K562 (cell line): ENCODE measurements around the gene ZFYVE27. TPM values are rescaled to one million over a fixed set of nuclear protein-coding genes. Genes with fewer than 3 reads are reported as not detected.
A peak's percentile ranks its signal among the peaks of the same experiment; 100 is the strongest.

Experiments
- CREB1 ChIP-seq, 2 experiments: sonication (generic) in 1 of 2; formaldehyde crosslinking in 1 of 2; IDR thresholded peaks; 2 replicates each; pipeline versions ENCODE4 v1.6.1 to v1.8.0; 2012 to 2022; ENCODE audit warnings: inconsistent platforms in 1 of 2, mild to moderate bottlenecking in 1 of 2, missing genetic modification reagents in 1 of 2, moderate library complexity in 1 of 2
- FOXP1 ChIP-seq: sonication (generic); formaldehyde crosslinking; IDR thresholded peaks from 2 replicates; pipeline ENCODE4 v1.8.0; 2022; ENCODE audit warnings: mild to moderate bottlenecking, missing genetic modification reagents
- HDAC1 ChIP-seq, 2 experiments: fragments of 450-650 bp; IDR thresholded peaks; 2 replicates each; pipeline ENCODE4 v1.6.1; 2016 to 2017; ENCODE audit warnings: inconsistent platforms in 1 of 2, mild to moderate bottlenecking in 1 of 2, moderate library complexity in 1 of 2
- MAFF ChIP-seq: IDR thresholded peaks from 2 replicates; pipeline ENCODE4 v1.6.1; 2012; ENCODE audit warnings: low read length, improper control_type of control experiment
- NFIX ChIP-seq: fragments of 250-450 bp; sonication (Bioruptor Pico); IDR thresholded peaks from 2 replicates; pipeline ENCODE4 v1.4.0; 2020; ENCODE audit warnings: low read depth, mild to moderate bottlenecking, moderate library complexity
- SREBF1 ChIP-seq: fragments of 150-350 bp; IDR thresholded peaks from 2 replicates; pipeline ENCODE4 v1.6.1; 2014; ENCODE audit warnings: antibody characterized with exemption, low read depth, low read length, borderline replicate concordance
- TEAD1 ChIP-seq, 2 experiments: fragments of 450-650 bp in 1 of 2; sonication (generic) in 1 of 2; formaldehyde crosslinking; IDR thresholded peaks; 2 replicates each; pipeline versions ENCODE4 v1.4.0 to v1.8.0; 2020 to 2022; ENCODE audit warnings: mild to moderate bottlenecking in 2 of 2, missing genetic modification reagents in 1 of 2
- TFAM ChIP-seq: fragments of 250-450 bp; sonication (Bioruptor Pico); conservative IDR thresholded peaks from 2 replicates; pipeline ENCODE4 v1.5.0; 2021; ENCODE audit warnings: mild to moderate bottlenecking, moderate library complexity
- ZNF282 ChIP-seq: sonication (generic); formaldehyde crosslinking; IDR thresholded peaks from 2 replicates; pipeline ENCODE4 v1.8.1; 2023; ENCODE audit warnings: missing genetic modification reagents
- ZNF699 ChIP-seq: fragments of 250-450 bp; sonication (Bioruptor Pico); IDR thresholded peaks from 2 replicates; pipeline ENCODE4 v1.8.0; 2021; ENCODE audit warnings: mild to moderate bottlenecking, moderate library complexity; ENCODE audit not compliant: insufficient replicate concordance
- polyA plus RNA-seq, 8 experiments: library from polyadenylated mRNA; depleted of rRNA in 4 of 8; stranded (reverse) in 5 of 8; unstranded in 3 of 8; fragments of >200 nt; fragmentation: Nextera tagmentation in 2 of 8; fragmentation: Illumina TruSeq in 1 of 8; extraction: Ambion mirVana in 2 of 8; extraction: Trizol in 1 of 8; gene quantifications; 2 replicates each; pipeline versions ENCODE4 v1.2.1 to v1.2.3, GENCODE V29; 2011 to 2014; ENCODE audit warnings: inconsistent platforms in 1 of 8, missing spikeins in 1 of 8
- total RNA-seq, 7 experiments: library from RNA; depleted of rRNA in 6 of 7; stranded (reverse); fragments of >200 nt in 6 of 7; fragmentation: Illumina TruSeq in 2 of 7; extraction: Trizol in 2 of 7; gene quantifications; 2 replicates each; pipeline versions ENCODE4 v1.2.1 to v1.2.3, GENCODE V29; 2011 to 2021; ENCODE audit warnings: low replicate concordance in 1 of 7
- TF ChIP-seq, protein P1 (sequence below): fragments of 450-650 bp; IDR thresholded peaks from 2 replicates; pipeline ENCODE4 v1.6.1; 2016; ENCODE audit warnings: mild to moderate bottlenecking, moderate library complexity
- TF ChIP-seq, protein P2 (sequence below): fragments of 450-650 bp; conservative IDR thresholded peaks from 2 replicates; pipeline ENCODE4 v1.6.1; 2016; ENCODE audit warnings: missing genetic modification characterization, low read depth, mild to moderate bottlenecking, missing compliant biosample characterization, moderate library complexity

ZFYVE27 gene
- total and polyA plus RNA-seq, 9 of the 15 experiments (the other 6 are each of a cell fraction or from before 2014, with no cell fraction given), result 0.81 to 21.9 (median 15.3) TPM

DNA sequence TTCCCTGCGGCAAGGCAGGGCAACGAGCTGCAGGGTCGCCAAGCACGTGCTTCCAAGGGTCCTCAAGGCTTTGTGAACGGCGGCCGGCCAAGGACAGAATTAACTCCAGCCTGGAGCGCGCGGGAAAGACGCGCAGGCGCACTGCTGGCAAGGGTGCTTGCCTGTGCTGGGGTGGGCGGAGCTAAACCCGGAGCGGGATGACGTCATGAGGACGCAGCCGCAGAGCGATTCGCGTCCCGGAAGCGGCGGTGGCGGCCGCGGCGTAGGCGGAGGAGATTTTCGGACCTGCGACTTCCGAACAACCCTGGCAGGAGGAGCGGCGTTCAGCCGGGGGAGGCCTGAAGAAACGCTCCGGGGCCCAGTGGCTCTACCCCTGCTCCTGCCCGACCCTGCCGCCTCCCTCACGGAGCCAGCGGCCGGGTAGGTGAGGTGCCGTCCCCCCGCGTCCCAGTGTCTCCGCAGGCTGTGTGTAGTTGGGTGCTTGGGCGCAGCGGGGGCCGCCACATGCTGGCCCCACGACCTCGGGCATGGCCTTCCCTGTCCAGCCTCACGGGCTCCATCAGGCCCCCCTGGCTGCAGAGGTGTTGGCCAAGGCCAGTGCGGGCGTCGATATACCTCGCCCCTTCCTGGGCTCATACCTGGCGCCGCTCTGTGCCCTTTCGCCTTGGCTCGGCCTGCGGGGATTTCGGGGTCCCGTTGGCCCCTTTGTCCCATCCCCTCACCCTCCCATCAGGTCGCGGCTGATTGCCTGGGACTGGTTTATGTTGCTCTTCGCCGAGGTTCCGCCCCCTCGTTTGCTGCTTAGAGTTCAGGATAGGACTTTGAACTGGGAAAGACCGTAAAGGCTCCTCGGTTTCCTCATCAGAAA is at the start of gene ZFYVE27 (continued):
- no peak for TF ChIP-seq ZNF282 (CRISPR knock-in tag)
- peak; percentile 79 for TF ChIP-seq CREB1 (IDR thresholded peaks at IDR 0.05)
- peak; percentile 93 for TF ChIP-seq CREB1 (CRISPR knock-in tag; IDR thresholded peaks at IDR 0.05)
- peak in 1 of 2 experiments; percentile 57; a peak in 1 of 4 replicates for TF ChIP-seq TEAD1 (CRISPR knock-in tag; IDR thresholded peaks at IDR 0.05)
- TF ChIP-seq FOXP1, result 0 out of 2 replicates have a peak, but pooled peaks have one; percentile 17
- TF ChIP-seq HDAC1 (IDR thresholded peaks at IDR 0.05), result peak in 1 of 2 experiments; percentile 73; a peak in 2 of 4 replicates
- TF ChIP-seq TFAM (CRISPR knock-in tag), result no peak
- TF ChIP-seq ZNF699 (CRISPR knock-in tag), result no peak
- TF ChIP-seq, protein P1, sequence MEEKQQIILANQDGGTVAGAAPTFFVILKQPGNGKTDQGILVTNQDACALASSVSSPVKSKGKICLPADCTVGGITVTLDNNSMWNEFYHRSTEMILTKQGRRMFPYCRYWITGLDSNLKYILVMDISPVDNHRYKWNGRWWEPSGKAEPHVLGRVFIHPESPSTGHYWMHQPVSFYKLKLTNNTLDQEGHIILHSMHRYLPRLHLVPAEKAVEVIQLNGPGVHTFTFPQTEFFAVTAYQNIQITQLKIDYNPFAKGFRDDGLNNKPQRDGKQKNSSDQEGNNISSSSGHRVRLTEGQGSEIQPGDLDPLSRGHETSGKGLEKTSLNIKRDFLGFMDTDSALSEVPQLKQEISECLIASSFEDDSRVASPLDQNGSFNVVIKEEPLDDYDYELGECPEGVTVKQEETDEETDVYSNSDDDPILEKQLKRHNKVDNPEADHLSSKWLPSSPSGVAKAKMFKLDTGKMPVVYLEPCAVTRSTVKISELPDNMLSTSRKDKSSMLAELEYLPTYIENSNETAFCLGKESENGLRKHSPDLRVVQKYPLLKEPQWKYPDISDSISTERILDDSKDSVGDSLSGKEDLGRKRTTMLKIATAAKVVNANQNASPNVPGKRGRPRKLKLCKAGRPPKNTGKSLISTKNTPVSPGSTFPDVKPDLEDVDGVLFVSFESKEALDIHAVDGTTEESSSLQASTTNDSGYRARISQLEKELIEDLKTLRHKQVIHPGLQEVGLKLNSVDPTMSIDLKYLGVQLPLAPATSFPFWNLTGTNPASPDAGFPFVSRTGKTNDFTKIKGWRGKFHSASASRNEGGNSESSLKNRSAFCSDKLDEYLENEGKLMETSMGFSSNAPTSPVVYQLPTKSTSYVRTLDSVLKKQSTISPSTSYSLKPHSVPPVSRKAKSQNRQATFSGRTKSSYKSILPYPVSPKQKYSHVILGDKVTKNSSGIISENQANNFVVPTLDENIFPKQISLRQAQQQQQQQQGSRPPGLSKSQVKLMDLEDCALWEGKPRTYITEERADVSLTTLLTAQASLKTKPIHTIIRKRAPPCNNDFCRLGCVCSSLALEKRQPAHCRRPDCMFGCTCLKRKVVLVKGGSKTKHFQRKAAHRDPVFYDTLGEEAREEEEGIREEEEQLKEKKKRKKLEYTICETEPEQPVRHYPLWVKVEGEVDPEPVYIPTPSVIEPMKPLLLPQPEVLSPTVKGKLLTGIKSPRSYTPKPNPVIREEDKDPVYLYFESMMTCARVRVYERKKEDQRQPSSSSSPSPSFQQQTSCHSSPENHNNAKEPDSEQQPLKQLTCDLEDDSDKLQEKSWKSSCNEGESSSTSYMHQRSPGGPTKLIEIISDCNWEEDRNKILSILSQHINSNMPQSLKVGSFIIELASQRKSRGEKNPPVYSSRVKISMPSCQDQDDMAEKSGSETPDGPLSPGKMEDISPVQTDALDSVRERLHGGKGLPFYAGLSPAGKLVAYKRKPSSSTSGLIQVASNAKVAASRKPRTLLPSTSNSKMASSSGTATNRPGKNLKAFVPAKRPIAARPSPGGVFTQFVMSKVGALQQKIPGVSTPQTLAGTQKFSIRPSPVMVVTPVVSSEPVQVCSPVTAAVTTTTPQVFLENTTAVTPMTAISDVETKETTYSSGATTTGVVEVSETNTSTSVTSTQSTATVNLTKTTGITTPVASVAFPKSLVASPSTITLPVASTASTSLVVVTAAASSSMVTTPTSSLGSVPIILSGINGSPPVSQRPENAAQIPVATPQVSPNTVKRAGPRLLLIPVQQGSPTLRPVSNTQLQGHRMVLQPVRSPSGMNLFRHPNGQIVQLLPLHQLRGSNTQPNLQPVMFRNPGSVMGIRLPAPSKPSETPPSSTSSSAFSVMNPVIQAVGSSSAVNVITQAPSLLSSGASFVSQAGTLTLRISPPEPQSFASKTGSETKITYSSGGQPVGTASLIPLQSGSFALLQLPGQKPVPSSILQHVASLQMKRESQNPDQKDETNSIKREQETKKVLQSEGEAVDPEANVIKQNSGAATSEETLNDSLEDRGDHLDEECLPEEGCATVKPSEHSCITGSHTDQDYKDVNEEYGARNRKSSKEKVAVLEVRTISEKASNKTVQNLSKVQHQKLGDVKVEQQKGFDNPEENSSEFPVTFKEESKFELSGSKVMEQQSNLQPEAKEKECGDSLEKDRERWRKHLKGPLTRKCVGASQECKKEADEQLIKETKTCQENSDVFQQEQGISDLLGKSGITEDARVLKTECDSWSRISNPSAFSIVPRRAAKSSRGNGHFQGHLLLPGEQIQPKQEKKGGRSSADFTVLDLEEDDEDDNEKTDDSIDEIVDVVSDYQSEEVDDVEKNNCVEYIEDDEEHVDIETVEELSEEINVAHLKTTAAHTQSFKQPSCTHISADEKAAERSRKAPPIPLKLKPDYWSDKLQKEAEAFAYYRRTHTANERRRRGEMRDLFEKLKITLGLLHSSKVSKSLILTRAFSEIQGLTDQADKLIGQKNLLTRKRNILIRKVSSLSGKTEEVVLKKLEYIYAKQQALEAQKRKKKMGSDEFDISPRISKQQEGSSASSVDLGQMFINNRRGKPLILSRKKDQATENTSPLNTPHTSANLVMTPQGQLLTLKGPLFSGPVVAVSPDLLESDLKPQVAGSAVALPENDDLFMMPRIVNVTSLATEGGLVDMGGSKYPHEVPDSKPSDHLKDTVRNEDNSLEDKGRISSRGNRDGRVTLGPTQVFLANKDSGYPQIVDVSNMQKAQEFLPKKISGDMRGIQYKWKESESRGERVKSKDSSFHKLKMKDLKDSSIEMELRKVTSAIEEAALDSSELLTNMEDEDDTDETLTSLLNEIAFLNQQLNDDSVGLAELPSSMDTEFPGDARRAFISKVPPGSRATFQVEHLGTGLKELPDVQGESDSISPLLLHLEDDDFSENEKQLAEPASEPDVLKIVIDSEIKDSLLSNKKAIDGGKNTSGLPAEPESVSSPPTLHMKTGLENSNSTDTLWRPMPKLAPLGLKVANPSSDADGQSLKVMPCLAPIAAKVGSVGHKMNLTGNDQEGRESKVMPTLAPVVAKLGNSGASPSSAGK, result peak; percentile 100
- TF ChIP-seq, protein P2, sequence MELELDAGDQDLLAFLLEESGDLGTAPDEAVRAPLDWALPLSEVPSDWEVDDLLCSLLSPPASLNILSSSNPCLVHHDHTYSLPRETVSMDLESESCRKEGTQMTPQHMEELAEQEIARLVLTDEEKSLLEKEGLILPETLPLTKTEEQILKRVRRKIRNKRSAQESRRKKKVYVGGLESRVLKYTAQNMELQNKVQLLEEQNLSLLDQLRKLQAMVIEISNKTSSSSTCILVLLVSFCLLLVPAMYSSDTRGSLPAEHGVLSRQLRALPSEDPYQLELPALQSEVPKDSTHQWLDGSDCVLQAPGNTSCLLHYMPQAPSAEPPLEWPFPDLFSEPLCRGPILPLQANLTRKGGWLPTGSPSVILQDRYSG (tag), result peak; percentile 81
- TF ChIP-seq SREBF1, result no peak
- no peak for TF ChIP-seq MAFF
- TF ChIP-seq NFIX (CRISPR knock-in tag), result no peak
